Measurements from ENCODE around the gene FIBCD1. TPM values are rescaled to one million over a fixed set of nuclear protein-coding genes. Genes with fewer than 3 reads are reported as not detected.

The FIBCD1 gene
- total and polyA plus RNA-seq, 2 experiments from 2014 or later = 4.4 to 5.6 TPM

- Histone ChIP-seq H3F3A (replicated peaks; ENCODE audit: low read depth) (no peaks in the 10 kb centered on the region), H2AFZ (no peak overlapping the region), H3K27ac (ENCODE audit: low read depth) (no peak overlapping the region), H4K20me1 (replicated peaks; ENCODE audit: insufficient read depth) (no peaks in the 10 kb centered on the region; the same call in 1 of the 2 replicates), H3K4me3 (no peak overlapping the region), H3K27me3 (ENCODE audit: insufficient read depth) (no peaks in the 10 kb centered on the region), H3K4me2 (no peak overlapping the region), H3K9me2 (ENCODE audit: insufficient read depth) (no peaks in the 10 kb centered on the region), H3K36me3 (ENCODE audit: insufficient read depth) (peaks cover 11% of the 10 kb centered on the region; the same call in 1 of the 2 replicates), H3K4me1 (ENCODE audit: insufficient read depth) (no peaks in the 10 kb centered on the region), H3K79me2 (replicated peaks; ENCODE audit: insufficient read depth) (no peaks in the 10 kb centered on the region)
- ATAC-seq (no peak), DNase-seq (ENCODE audit: low spot score) (no peak)
- Mint-ChIP-seq H3K36me3 (ENCODE audit: low read depth) (peaks cover 29% of the 10 kb centered on the region), H3K9me3 (no peaks in the 10 kb centered on the region), H3K27ac (no peak overlapping the region), H3K4me3 (no peak overlapping the region), H3K27me3 (ENCODE audit: insufficient read depth, low read depth, poor library complexity) (peaks cover 16% of the 10 kb centered on the region), H3K4me1 (peaks cover 6% of the 10 kb centered on the region; the same call in 2 of the 3 replicates)
- no peak for TF ChIP-seq ZNF114 (CRISPR knock-in tag; IDR thresholded peaks at IDR 0.05)
- no peak for TF ChIP-seq CREB1 (CRISPR knock-in tag; IDR thresholded peaks at IDR 0.05; ENCODE audit: low read depth)
- no peak for TF ChIP-seq REST (IDR thresholded peaks at IDR 0.05; ENCODE audit: unreplicated experiment)
- no peak for TF ChIP-seq ETS1 (IDR thresholded peaks at IDR 0.05)
- no peak for TF ChIP-seq JUNB (IDR thresholded peaks at IDR 0.05; ENCODE audit: unreplicated experiment)
- TF ChIP-seq, protein P1, sequence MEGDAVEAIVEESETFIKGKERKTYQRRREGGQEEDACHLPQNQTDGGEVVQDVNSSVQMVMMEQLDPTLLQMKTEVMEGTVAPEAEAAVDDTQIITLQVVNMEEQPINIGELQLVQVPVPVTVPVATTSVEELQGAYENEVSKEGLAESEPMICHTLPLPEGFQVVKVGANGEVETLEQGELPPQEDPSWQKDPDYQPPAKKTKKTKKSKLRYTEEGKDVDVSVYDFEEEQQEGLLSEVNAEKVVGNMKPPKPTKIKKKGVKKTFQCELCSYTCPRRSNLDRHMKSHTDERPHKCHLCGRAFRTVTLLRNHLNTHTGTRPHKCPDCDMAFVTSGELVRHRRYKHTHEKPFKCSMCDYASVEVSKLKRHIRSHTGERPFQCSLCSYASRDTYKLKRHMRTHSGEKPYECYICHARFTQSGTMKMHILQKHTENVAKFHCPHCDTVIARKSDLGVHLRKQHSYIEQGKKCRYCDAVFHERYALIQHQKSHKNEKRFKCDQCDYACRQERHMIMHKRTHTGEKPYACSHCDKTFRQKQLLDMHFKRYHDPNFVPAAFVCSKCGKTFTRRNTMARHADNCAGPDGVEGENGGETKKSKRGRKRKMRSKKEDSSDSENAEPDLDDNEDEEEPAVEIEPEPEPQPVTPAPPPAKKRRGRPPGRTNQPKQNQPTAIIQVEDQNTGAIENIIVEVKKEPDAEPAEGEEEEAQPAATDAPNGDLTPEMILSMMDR (conservative IDR thresholded peaks at IDR 0.05; ENCODE audit: low read depth in 2 of 2) = no peak
- TF ChIP-seq EZH2phosphoT487 (IDR thresholded peaks at IDR 0.05; ENCODE audit: unreplicated experiment) = no peak
- TF ChIP-seq EZH2 (IDR thresholded peaks at IDR 0.05; ENCODE audit: low read depth, unreplicated experiment) = no peak
- TF ChIP-seq, protein P2, sequence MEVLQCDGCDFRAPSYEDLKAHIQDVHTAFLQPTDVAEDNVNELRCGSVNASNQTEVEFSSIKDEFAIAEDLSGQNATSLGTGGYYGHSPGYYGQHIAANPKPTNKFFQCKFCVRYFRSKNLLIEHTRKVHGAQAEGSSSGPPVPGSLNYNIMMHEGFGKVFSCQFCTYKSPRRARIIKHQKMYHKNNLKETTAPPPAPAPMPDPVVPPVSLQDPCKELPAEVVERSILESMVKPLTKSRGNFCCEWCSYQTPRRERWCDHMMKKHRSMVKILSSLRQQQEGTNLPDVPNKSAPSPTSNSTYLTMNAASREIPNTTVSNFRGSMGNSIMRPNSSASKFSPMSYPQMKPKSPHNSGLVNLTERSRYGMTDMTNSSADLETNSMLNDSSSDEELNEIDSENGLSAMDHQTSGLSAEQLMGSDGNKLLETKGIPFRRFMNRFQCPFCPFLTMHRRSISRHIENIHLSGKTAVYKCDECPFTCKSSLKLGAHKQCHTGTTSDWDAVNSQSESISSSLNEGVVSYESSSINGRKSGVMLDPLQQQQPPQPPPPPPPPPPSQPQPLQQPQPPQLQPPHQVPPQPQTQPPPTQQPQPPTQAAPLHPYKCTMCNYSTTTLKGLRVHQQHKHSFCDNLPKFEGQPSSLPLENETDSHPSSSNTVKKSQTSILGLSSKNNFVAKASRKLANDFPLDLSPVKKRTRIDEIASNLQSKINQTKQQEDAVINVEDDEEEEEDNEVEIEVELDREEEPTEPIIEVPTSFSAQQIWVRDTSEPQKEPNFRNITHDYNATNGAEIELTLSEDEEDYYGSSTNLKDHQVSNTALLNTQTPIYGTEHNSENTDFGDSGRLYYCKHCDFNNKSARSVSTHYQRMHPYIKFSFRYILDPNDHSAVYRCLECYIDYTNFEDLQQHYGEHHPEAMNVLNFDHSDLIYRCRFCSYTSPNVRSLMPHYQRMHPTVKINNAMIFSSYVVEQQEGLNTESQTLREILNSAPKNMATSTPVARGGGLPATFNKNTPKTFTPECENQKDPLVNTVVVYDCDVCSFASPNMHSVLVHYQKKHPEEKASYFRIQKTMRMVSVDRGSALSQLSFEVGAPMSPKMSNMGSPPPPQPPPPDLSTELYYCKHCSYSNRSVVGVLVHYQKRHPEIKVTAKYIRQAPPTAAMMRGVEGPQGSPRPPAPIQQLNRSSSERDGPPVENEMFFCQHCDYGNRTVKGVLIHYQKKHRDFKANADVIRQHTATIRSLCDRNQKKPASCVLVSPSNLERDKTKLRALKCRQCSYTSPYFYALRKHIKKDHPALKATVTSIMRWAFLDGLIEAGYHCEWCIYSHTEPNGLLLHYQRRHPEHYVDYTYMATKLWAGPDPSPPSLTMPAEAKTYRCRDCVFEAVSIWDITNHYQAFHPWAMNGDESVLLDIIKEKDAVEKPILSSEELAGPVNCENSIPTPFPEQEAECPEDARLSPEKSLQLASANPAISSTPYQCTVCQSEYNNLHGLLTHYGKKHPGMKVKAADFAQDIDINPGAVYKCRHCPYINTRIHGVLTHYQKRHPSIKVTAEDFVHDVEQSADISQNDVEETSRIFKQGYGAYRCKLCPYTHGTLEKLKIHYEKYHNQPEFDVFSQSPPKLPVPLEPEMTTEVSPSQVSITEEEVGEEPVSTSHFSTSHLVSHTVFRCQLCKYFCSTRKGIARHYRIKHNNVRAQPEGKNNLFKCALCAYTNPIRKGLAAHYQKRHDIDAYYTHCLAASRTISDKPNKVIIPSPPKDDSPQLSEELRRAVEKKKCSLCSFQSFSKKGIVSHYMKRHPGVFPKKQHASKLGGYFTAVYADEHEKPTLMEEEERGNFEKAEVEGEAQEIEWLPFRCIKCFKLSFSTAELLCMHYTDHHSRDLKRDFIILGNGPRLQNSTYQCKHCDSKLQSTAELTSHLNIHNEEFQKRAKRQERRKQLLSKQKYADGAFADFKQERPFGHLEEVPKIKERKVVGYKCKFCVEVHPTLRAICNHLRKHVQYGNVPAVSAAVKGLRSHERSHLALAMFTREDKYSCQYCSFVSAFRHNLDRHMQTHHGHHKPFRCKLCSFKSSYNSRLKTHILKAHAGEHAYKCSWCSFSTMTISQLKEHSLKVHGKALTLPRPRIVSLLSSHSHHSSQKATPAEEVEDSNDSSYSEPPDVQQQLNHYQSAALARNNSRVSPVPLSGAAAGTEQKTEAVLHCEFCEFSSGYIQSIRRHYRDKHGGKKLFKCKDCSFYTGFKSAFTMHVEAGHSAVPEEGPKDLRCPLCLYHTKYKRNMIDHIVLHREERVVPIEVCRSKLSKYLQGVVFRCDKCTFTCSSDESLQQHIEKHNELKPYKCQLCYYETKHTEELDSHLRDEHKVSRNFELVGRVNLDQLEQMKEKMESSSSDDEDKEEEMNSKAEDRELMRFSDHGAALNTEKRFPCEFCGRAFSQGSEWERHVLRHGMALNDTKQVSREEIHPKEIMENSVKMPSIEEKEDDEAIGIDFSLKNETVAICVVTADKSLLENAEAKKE (CRISPR knock-in tag; IDR thresholded peaks at IDR 0.05) = no peak
- TF ChIP-seq POLR2AphosphoS5 (IDR thresholded peaks at IDR 0.05; ENCODE audit: low read depth) = no peak
Observed at GRCh38 chr9:130890124-130890523, 48.9 kb downstream of the FIBCD1 start.

All from GM23338 (cell line).